ENCODE measurements around the gene CAMK1G. TPM values are rescaled to one million over a fixed set of nuclear protein-coding genes. Genes with fewer than 3 reads are reported as not detected.

Gene CAMK1G
- total RNA-seq, 2 donors from 2014 or later = 0.31 TPM; not detected in 1

GRCh38 chr1:209648346-209648745 lies 64.8 kb downstream of the CAMK1G start:
- ATAC-seq (peak in 1 of 2 donors; percentile 21), DNase-seq (no peak)
- intact Hi-C loops (cut with DNase I) = no loop called here

GRCh38 chr1:209648931-209649776 lies 65.6 kb downstream of the CAMK1G start:
- DNase-seq (peak; percentile 51), ATAC-seq (peak; percentile 35 to 72)
- intact Hi-C loops (cut with DNase I) = no loop called here

GRCh38 chr1:209650454-209650853 lies 66.9 kb downstream of the CAMK1G start:
- ATAC-seq = no peak
- DNase-seq = no peak
- intact Hi-C loops (cut with DNase I) = no loop called here

DNA sequence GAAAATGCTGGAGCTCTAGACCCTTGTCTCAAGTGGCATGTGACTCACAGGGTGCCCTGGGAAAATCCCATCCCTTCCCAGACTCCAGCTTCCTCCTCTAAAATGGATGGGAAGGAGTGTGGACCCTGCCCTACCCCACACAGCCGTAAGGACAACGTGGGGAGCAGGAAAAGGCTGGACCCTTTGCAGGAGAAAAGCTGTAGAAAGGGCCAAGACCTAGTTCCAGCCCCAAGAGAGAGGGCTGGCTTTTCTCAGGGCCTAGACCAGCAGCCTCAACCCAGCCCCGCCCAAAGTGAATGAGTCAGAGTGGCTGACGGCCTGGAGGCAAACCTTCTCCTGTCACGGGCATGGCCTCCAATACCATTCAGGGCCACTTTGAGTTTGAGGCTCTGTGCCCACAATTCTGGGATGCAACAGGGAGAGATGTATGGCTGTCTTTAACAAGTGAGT lies 67.6 kb downstream of the CAMK1G start:
- intact Hi-C loops (cut with DNase I) = no loop called here
- peak; percentile 33 to 79 for ATAC-seq
- peak; percentile 84 for DNase-seq

DNA sequence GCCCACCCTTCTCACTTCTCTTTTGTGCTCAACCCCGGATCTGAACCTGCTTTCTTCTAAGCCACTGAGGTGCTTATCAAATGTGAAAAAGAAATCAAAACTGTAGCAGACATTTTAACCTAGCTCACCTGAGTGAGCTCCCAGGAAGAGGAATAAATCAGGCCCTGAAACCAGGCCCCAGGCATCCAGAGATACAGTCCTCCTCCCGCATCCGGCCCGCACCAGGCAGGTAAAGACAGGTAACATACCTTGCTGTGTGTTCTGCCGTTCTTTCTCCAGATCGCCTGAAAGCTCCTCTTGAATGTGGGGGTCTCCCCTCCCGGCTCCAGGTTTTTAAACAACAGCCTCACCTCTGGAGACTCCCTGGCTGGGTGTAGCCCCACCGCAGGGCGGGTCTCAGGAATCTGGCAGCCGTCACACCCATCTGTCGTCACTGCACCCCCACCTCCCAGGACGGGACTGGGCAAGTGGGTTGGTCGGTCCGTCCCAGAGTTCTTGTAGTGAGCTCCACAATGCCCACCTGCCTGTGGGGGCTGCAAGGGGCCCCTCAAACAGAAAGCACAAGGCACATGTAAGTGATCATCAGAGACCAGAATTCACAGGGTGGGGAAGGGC lies 68.7 kb downstream of the CAMK1G start, which contains the start of gene LAMB3:
LAMB3 (minus strand) TSS at position 305 of the 615 bp plus-strand sequence. CDS start 1,481 bp downstream, outside the sequence.
- ATAC-seq = no peak
- DNase-seq = no peak
- intact Hi-C loops (cut with DNase I) = no loop called here

- DNase-seq (peak; percentile 83), ATAC-seq (peak; percentile 25 to 35)
- intact Hi-C loops (cut with DNase I) = no loop called here
Observed at GRCh38 chr1:209652873-209653401, 69.4 kb downstream of the CAMK1G start.

DNA sequence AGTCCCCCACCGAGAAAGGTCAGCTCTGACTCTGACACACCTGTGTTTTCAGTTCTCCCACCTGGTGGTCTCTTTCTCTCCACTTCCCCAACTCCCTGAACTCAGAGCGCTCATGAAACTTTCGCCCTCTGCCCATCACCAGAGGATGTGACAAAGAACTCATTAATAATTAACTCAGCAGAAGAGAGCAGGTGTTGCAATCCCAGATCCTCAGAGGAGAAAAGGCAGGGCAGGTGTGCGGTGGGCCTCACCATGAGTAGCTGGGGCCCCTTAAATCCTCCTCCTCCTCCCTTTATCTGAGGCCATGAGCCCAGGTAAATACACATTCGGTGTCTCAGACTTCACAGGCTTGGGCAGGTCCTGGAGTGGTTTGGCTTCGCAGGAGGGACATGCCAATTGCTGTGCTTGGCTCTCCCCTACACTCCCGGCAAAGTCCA lies 70.4 kb downstream of the CAMK1G start:
- intact Hi-C loops (cut with DNase I) = no loop called here
- ATAC-seq = no peak
- no peak for DNase-seq

DNA sequence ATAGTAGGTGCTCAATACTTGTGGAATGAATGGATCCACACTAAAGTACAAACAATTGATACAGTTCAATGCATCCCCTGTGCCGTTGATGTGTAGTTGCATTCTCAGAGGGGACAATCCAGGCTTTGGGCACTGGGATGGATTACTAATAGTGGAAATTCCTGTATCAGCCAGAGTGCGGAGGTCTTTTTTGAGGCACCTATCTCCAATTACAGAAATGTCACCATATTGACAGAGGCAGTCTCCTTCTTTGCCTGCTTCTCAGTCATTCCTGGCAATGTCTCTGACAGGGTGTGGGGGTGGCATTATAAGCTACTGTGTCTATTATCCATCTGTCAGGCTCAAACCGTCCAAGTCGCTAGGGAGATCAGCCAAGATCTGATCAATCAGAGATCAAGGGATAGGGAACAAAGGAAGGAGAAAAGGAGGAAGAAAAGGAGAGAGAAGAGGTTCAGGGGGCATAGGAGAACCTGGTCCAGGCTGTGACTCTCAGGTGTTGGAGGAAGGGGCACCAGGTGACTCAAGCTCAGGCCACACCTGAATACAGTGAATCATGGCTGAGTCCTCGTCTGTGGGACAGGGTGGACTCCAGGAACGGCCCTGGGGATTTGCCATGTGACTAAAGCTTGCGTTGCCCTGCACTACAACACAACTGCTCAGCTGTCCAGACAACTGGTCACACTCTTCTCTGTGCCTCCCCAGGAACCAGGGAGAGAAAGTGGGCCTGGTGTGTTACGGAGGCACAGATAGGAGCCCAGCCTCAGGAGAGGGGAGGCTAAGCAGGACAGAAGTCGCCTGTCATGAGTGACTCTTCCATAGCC lies 72.1 kb downstream of the CAMK1G start:
- intact Hi-C loops (cut with DNase I) = no loop called here
- ATAC-seq (no peak), DNase-seq (no peak)

GRCh38 chr1:209657140-209657879 lies 73.8 kb downstream of the CAMK1G start:
- intact Hi-C loops (cut with DNase I) = no loop called here
- peak in 1 of 2 donors; percentile 22 for ATAC-seq
- DNase-seq = no peak

DNA sequence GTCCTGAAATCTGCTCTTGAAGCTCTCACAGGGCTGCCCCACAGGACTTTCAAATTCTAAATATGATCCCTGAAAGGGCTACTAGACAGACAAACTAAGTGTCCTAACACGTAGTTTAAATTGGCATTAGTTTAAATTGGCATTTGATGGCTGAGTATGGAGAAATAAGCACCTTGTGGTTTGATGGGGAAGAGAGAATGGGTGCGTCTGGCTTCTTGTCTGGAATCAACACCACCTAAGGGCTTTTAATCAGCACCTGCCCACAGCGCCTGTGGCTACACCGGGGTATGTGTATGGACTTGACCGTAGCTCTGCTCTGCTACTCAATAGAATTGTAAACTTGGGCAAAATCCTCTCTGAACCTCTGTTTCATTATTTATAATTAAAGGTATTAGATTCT lies 74.4 kb downstream of the CAMK1G start:
- intact Hi-C loops (cut with DNase I) = no loop called here
- no peak for DNase-seq
- ATAC-seq = no peak

DNA sequence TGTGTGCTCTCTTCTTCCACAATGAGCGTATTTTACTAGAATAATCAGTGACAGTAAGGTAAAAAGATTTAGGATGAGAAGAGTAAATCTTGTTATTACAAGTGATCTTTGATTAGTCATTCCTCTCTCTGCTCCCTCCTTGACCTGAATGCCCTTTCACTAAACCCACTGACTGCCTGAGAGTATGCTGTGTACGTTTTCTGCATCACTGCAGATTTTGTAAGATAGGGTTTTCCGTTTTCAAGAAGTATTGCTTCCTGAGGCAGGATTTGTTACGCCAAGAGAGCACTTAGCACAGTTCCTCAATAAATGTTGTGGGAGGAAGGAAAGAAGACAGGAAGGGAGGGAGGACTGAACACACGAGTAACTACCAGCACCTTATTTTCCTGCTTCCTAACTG lies 76.4 kb downstream of the CAMK1G start:
- DNase-seq (no peak), ATAC-seq (peak in 1 of 2 donors; percentile 12)
- intact Hi-C loops (cut with DNase I) = no loop called here

GRCh38 chr1:209661071-209661470 lies 77.6 kb downstream of the CAMK1G start:
- no peak for ATAC-seq
- intact Hi-C loops (cut with DNase I) = no loop called here
- no peak for DNase-seq

DNA sequence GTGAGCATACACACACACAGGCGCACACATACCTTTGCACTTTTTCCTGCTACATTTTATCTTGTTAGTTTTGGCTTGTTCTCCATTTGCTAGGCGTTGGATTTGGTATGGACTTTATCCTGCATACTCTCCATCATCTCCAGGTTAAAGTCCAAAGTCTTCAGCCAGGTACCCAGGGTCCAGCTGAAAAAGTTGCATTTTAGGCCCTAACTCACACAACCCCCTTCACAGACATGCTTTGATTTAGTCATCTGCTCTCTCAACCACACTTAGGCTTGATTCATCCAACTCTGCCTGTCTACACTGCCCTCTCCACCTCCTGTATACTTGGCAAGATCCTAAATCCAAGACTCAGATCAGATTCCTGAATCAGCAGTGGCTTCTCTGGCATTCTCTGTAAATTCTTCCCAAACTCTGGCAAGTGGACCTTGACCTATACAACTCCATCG lies 79.4 kb downstream of the CAMK1G start:
- no peak for DNase-seq
- intact Hi-C loops (cut with DNase I) = no loop called here
- no peak for ATAC-seq

Small RNA genes within 50 kb of the gene (microRNA-seq; reads per million reads assigned to microRNA genes)
- gene MIR4260 = 0 reads per million in 2 donors

Other genes with a start within 250 kb of the CAMK1G start
- 10 to 100 TPM in 1 of 2 donors, 1 to 10 TPM in 1; 8.4 to 14.3 TPM for gene LAMB3, start 68.7 kb downstream of the CAMK1G start, total RNA-seq
- 100 to 1,000 TPM; 220 to 440 TPM for gene G0S2, start 91.7 kb downstream of the CAMK1G start, total RNA-seq
- 1 to 10 TPM; 5.6 to 6.8 TPM for gene HSD11B1, start 121.1 kb downstream of the CAMK1G start, total RNA-seq
- 1 to 10 TPM; 1.3 to 2.7 TPM for gene TRAF3IP3, start 172.3 kb downstream of the CAMK1G start, total RNA-seq
- 1 to 10 TPM; 1.8 to 1.9 TPM for gene C1orf74, start 200.8 kb downstream of the CAMK1G start, total RNA-seq
- 10 to 100 TPM; 20.7 to 21.8 TPM for gene IRF6, start 222.4 kb downstream of the CAMK1G start, total RNA-seq
- 1 to 10 TPM; 3.0 to 4.4 TPM for gene UTP25, start 244.3 kb downstream of the CAMK1G start, total RNA-seq

Data from left cardiac atrium (tissue), 4 donors.